IMR-90 (cell line): ENCODE data around the gene COX7A2L. TPM values are rescaled to one million over a fixed set of nuclear protein-coding genes. Genes with fewer than 3 reads are reported as not detected.

Experiments used
- ATAC-seq: fragments of 200-7000 bp; cut with Tn5 transposase; 2 replicates; pipeline ENCODE4 v1.9.1; 2020; ENCODE audit warnings: low read depth, mild to moderate bottlenecking, moderate library complexity
- BruUV-seq: library from RNA; stranded (reverse); fragments of 400-500 nt; replicated peaks from 2 replicates; lab custom pipeline; 2021; lab: Mats Ljungman, UMichigan
- CTCF ChIA-PET: fragments of 300-600 bp; formaldehyde crosslinking; extraction: SDS; loops from one replicate; lab custom pipeline; 2021; ENCODE audit warnings: antibody characterized with exemption; lab: Yijun Ruan, JAX
- POLR2A ChIA-PET: fragments of 300-600 bp; sonication (Branson Sonifier 250); formaldehyde crosslinking; loops from one replicate; lab custom pipeline; 2022; ENCODE audit warnings: antibody characterized with exemption; ENCODE audit not compliant: unreplicated experiment; lab: Charles Lee
- DNase-seq: peaks from one replicate; pipeline ENCODE4 v3.0.0; 2013
- H2AFZ ChIP-seq: replicated peaks from 2 replicates; pipeline ENCODE3; 2013; ENCODE audit warnings: low read length, mild to moderate bottlenecking; ENCODE audit not compliant: poor library complexity
- H2AK5ac ChIP-seq: 2 replicates; pipeline ENCODE4 v1.6.1; 2013; ENCODE audit warnings: low read depth, low read length, inconsistent platforms
- H2AK9ac ChIP-seq: replicated peaks from 2 replicates; pipeline ENCODE3; 2013; ENCODE audit warnings: mild to moderate bottlenecking, low read depth, low read length, moderate library complexity; ENCODE audit not compliant: poor library complexity
- H2BK120ac ChIP-seq: 2 replicates; pipeline ENCODE4 v1.6.1; 2013; ENCODE audit warnings: low read depth, low read length, inconsistent platforms
- H2BK15ac ChIP-seq: 3 replicates; pipeline ENCODE4 v1.6.1; 2013; ENCODE audit warnings: low read depth, low read length, inconsistent platforms
- H2BK20ac ChIP-seq: 2 replicates; pipeline ENCODE4 v1.6.1; 2013; ENCODE audit warnings: low read depth, mild to moderate bottlenecking, inconsistent platforms, low read length, moderate library complexity
- H2BK5ac ChIP-seq: 2 replicates; pipeline ENCODE4 v1.6.1; 2013; ENCODE audit warnings: mild to moderate bottlenecking, low read depth, low read length, inconsistent platforms; ENCODE audit not compliant: poor library complexity, severe bottlenecking
- H3K14ac ChIP-seq: replicated peaks from 2 replicates; pipeline ENCODE4 v1.6.1; 2013; ENCODE audit warnings: low read depth, low read length, inconsistent platforms
- H3K18ac ChIP-seq: 2 replicates; pipeline ENCODE4 v1.6.1; 2013; ENCODE audit warnings: low read depth, low read length, control low read depth
- H3K23ac ChIP-seq: 2 replicates; pipeline ENCODE4 v1.6.1; 2013; ENCODE audit warnings: low read depth, low read length, inconsistent platforms
- H3K27ac ChIP-seq: 2 replicates; pipeline ENCODE4 v1.5.1; 2013; ENCODE audit warnings: mild to moderate bottlenecking, control low read depth, low read length; ENCODE audit not compliant: insufficient read depth
- H3K27me3 ChIP-seq: 2 replicates; pipeline ENCODE4 v1.6.1; 2013; ENCODE audit warnings: low read length; ENCODE audit not compliant: control insufficient read depth, insufficient read depth
- H3K36me3 ChIP-seq: 2 replicates; pipeline ENCODE4 v1.6.1; 2013; ENCODE audit warnings: low read length, mixed read lengths; ENCODE audit not compliant: control insufficient read depth, insufficient read depth
- H3K4ac ChIP-seq: 2 replicates; pipeline ENCODE4 v1.6.1; 2013; ENCODE audit warnings: low read depth, low read length, inconsistent platforms
- H3K4me1 ChIP-seq: 2 replicates; pipeline ENCODE4 v1.6.1; 2013; ENCODE audit warnings: low read length, mixed read lengths; ENCODE audit not compliant: control insufficient read depth, insufficient read depth
- H3K4me2 ChIP-seq: 2 replicates; pipeline ENCODE4 v1.6.1; 2013; ENCODE audit warnings: low read depth, mild to moderate bottlenecking, control low read depth, low read length, moderate library complexity
- H3K4me3 ChIP-seq: 2 replicates; pipeline ENCODE4 v1.5.1; 2013; ENCODE audit warnings: low read depth, mild to moderate bottlenecking, control low read depth, low read length, moderate library complexity; ENCODE audit not compliant: insufficient read depth
- H3K56ac ChIP-seq: 2 replicates; pipeline ENCODE4 v1.6.1; 2013; ENCODE audit warnings: low read length, inconsistent platforms; ENCODE audit not compliant: insufficient read depth; ENCODE audit errors: extremely low read depth
- H3K79me1 ChIP-seq, 2 experiments: 2 replicates each; pipeline ENCODE4 v1.6.1; 2013; ENCODE audit warnings: low read length in 2 of 2, inconsistent platforms in 1 of 2, low read depth in 1 of 2
- H3K9ac ChIP-seq: 2 replicates; pipeline ENCODE4 v1.6.1; 2013; ENCODE audit warnings: low read depth, low read length, control low read depth
- H3K9me1 ChIP-seq: 2 replicates; pipeline ENCODE4 v1.6.1; 2013; ENCODE audit warnings: low read length, inconsistent platforms; ENCODE audit not compliant: insufficient read depth
- H3K9me3 ChIP-seq: 2 replicates; pipeline ENCODE4 v1.6.1; 2013; ENCODE audit warnings: low read length; ENCODE audit not compliant: control insufficient read depth, insufficient read depth
- H4K20me1 ChIP-seq: 2 replicates; pipeline ENCODE4 v1.6.1; 2013; ENCODE audit warnings: low read length, inconsistent platforms; ENCODE audit not compliant: insufficient read depth
- H4K5ac ChIP-seq: 2 replicates; pipeline ENCODE4 v1.6.1; 2013; ENCODE audit warnings: mild to moderate bottlenecking, low read depth, low read length, control low read depth
- H4K8ac ChIP-seq, 2 experiments: 2 replicates each; pipeline ENCODE4 v1.6.1; 2013; ENCODE audit warnings: low read depth in 2 of 2, low read length in 2 of 2, control low read depth in 1 of 2, inconsistent platforms in 1 of 2
- H4K91ac ChIP-seq: 2 replicates; pipeline ENCODE4 v1.6.1; 2013; ENCODE audit warnings: low read depth, low read length, inconsistent platforms; ENCODE audit not compliant: insufficient read depth
- BHLHE40 ChIP-seq: fragments of 150-350 bp; IDR thresholded peaks from 2 replicates; pipeline ENCODE4 v1.6.1; 2016; ENCODE audit warnings: mild to moderate bottlenecking, low read depth, low read length
- CEBPB ChIP-seq: IDR thresholded peaks from 2 replicates; pipeline ENCODE4 v1.6.1; 2012; ENCODE audit warnings: low read depth, low read length, improper control_type of control experiment
- CHD1 ChIP-seq: IDR thresholded peaks from 2 replicates; pipeline ENCODE4 v1.6.1; 2012; ENCODE audit warnings: low read depth, low read length, improper control_type of control experiment
- MAFK ChIP-seq: IDR thresholded peaks from 2 replicates; pipeline ENCODE4 v1.6.1; 2012; ENCODE audit warnings: low read depth, low read length, improper control_type of control experiment
- MAZ ChIP-seq: IDR thresholded peaks from 2 replicates; pipeline ENCODE4 v1.6.1; 2012; ENCODE audit warnings: low read depth, mild to moderate bottlenecking, low read length, improper control_type of control experiment, moderate library complexity, borderline replicate concordance
- MXI1 ChIP-seq: IDR thresholded peaks from 2 replicates; pipeline ENCODE4 v1.6.1; 2012; ENCODE audit warnings: low read depth, mild to moderate bottlenecking, low read length, moderate library complexity, borderline replicate concordance
- NFE2L2 ChIP-seq: fragments of 150-350 bp; IDR thresholded peaks from 2 replicates; pipeline ENCODE4 v1.6.1; 2016; ENCODE audit warnings: low read depth, mild to moderate bottlenecking, low read length
- POLR2A ChIP-seq: IDR thresholded peaks from 2 replicates; pipeline ENCODE4 v1.6.1; 2012; ENCODE audit warnings: mild to moderate bottlenecking, low read depth, low read length
- RAD21 ChIP-seq: IDR thresholded peaks from 2 replicates; pipeline ENCODE4 v1.6.1; 2012; ENCODE audit warnings: low read length, improper control_type of control experiment
- RCOR1 ChIP-seq: IDR thresholded peaks from 2 replicates; pipeline ENCODE4 v1.6.1; 2012; ENCODE audit warnings: mild to moderate bottlenecking, low read length, improper control_type of control experiment; ENCODE audit not compliant: insufficient replicate concordance
- SMC3 ChIP-seq: fragments of 150-350 bp; IDR thresholded peaks from 2 replicates; pipeline ENCODE4 v1.6.1; 2016; ENCODE audit warnings: low read depth, mild to moderate bottlenecking, antibody characterized with exemption, low read length, moderate library complexity
- WGBS, 2 experiments: methylation state at CpG; one replicate each; pipeline versions ENCODE4 v1.1.5 to v1.1.7; 2013; ENCODE audit warnings: missing lambda C conversion rate in 2 of 2; ENCODE audit not compliant: insufficient read length in 1 of 2; ENCODE audit errors: extremely low coverage in 2 of 2; 5-methylcytosine and 5-hydroxymethylcytosine counted together
- dilution Hi-C: fragments of 300-500 bp; cut with HindIII; formaldehyde crosslinking; loops from one replicate; pipeline ENCODE4 v1.14.3; 2018; ENCODE audit warnings: low sequenced_read_pairs; ENCODE audit not compliant: unreplicated experiment
- in situ Hi-C: fragments of 300-500 bp; cut with MboI; formaldehyde crosslinking; loops from 3 replicates; pipeline ENCODE4 v1.14.3; 2019; ENCODE audit warnings: low sequenced_read_pairs, inconsistent platforms, mixed read lengths
- intact Hi-C: fragments of 100-400 bp; cut with micrococcal nuclease; formaldehyde crosslinking; loops from 2 replicates; pipeline ENCODE4 v1.10.0; 2022
- polyA plus RNA-seq, 3 experiments: library from polyadenylated mRNA; depleted of rRNA; stranded (reverse); fragments of >200 nt; gene quantifications; 2 replicates each; pipeline ENCODE4 v1.2.3, GENCODE V29; 2012; ENCODE audit warnings: low replicate concordance in 1 of 3
- total RNA-seq: library from RNA; depleted of rRNA; stranded (reverse); fragments of >200 nt; gene quantifications from 2 replicates; pipeline ENCODE4 v1.2.3, GENCODE V29; 2012
- TF ChIP-seq, protein P1 (sequence below): fragments of 150-350 bp; IDR thresholded peaks from 2 replicates; pipeline ENCODE4 v1.6.1; 2016; ENCODE audit warnings: low read depth, mild to moderate bottlenecking, low read length, moderate library complexity, borderline replicate concordance
- TF ChIP-seq, protein P2 (sequence below): conservative IDR thresholded peaks from 2 replicates; pipeline ENCODE4 v1.5.1; 2012; ENCODE audit warnings: mild to moderate bottlenecking, low read depth, low read length, improper control_type of control experiment

COX7A2L gene
- total and polyA plus RNA-seq, 2 of the 4 experiments (the other 2 are of a cell fraction): 123 to 132 TPM

DNA sequence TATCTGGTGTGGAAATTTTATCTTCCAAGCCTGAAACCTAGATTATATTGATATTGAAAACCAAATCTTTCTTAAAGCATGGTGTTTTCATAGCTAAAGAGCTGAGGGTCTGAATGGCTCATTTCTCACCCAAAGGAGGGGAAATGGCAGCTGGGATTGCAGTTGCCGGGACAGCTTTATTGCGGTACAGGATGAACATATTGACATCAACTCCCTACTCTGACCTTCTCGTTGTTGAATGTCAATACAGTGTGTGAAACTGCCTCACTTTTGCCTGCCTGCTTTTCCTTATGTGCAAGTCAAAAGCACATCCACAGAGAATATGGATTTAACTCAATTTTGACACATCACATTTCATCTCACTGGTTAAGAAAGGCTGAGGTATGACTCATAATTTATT is 3.6 kb upstream of the COX7A2L start:
- Histone ChIP-seq H3K14ac (no peak overlapping the region), H3K4me2 (no peak overlapping the region), H3K36me3 (no peaks in the 10 kb centered on the region), H3K18ac (no peak overlapping the region), H2BK120ac (no peak overlapping the region), H3K4me1 (0 out of 2 replicates have a peak, but pooled peaks cover 2% of the 10 kb centered on the region), H3K9me1 (no peaks in the 10 kb centered on the region), H2AK9ac (no peak overlapping the region), H3K4me3 (no peak overlapping the region), H3K23ac (no peak overlapping the region), H4K20me1 (peaks cover 7% of the 10 kb centered on the region), H2AK5ac (no peak overlapping the region), H3K9ac (no peak overlapping the region), H2BK15ac (no peak overlapping the region), H3K4ac (no peak overlapping the region), H4K5ac (no peak overlapping the region), H3K27ac (no peak overlapping the region), H3K27me3 (peaks cover 27% of the 10 kb centered on the region), H4K91ac (no peak overlapping the region), H4K8ac (no peak overlapping the region), H3K9me3 (no peaks in the 10 kb centered on the region), H2AFZ (no peak overlapping the region), H2BK20ac (no peak overlapping the region), H3K56ac (no peak overlapping the region), H2BK5ac (no peak overlapping the region), H3K79me1 (peaks cover 0 to 8% of the 10 kb centered on the region in 2 experiments; a peak in 2 of 4 replicates)
- CTCF ChIA-PET: no interaction called here
- BruUV-seq: no TSS peak
- no peak for DNase-seq
- 80% methylated on average over 1 of the region's 3 CpGs; no CpG with 5 or more reads in 1 of the 2 experiments for WGBS, 2 experiments
- POLR2A ChIA-PET: no interaction called here
- intact Hi-C loops: loop anchor here (5.0 to 10.0 kb wide), 3 partner anchors 58 to 510 kb away; no protein-coding TSS in a partner anchor
- in situ Hi-C loops: no loop called here
- no peak for ATAC-seq
- dilution Hi-C loops: no loop called here
- TF ChIP-seq MXI1 (no peak), MAFK (no peak), CEBPB (no peak), NFE2L2 (no peak), POLR2A (no peak), SMC3 (no peak), MAZ (no peak), RAD21 (no peak), BHLHE40 (no peak), CHD1 (no peak), RCOR1 (no peak)
- TF ChIP-seq, protein P1, sequence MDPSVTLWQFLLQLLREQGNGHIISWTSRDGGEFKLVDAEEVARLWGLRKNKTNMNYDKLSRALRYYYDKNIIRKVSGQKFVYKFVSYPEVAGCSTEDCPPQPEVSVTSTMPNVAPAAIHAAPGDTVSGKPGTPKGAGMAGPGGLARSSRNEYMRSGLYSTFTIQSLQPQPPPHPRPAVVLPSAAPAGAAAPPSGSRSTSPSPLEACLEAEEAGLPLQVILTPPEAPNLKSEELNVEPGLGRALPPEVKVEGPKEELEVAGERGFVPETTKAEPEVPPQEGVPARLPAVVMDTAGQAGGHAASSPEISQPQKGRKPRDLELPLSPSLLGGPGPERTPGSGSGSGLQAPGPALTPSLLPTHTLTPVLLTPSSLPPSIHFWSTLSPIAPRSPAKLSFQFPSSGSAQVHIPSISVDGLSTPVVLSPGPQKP: no peak
- TF ChIP-seq, protein P2, sequence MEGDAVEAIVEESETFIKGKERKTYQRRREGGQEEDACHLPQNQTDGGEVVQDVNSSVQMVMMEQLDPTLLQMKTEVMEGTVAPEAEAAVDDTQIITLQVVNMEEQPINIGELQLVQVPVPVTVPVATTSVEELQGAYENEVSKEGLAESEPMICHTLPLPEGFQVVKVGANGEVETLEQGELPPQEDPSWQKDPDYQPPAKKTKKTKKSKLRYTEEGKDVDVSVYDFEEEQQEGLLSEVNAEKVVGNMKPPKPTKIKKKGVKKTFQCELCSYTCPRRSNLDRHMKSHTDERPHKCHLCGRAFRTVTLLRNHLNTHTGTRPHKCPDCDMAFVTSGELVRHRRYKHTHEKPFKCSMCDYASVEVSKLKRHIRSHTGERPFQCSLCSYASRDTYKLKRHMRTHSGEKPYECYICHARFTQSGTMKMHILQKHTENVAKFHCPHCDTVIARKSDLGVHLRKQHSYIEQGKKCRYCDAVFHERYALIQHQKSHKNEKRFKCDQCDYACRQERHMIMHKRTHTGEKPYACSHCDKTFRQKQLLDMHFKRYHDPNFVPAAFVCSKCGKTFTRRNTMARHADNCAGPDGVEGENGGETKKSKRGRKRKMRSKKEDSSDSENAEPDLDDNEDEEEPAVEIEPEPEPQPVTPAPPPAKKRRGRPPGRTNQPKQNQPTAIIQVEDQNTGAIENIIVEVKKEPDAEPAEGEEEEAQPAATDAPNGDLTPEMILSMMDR: no peak
